B cell (primary cell): Measurements from ENCODE around the gene ATAD3A.

Experiments used
- CTCF ChIP-seq: fragments of 200-600 bp; IDR thresholded peaks from one replicate; pipeline ENCODE4 v1.8.0; 2022; ENCODE audit warnings: antibody characterized with exemption, mild to moderate bottlenecking
- EZH2 ChIP-seq: IDR thresholded peaks from 2 replicates; pipeline ENCODE4 v1.6.1; 2012; ENCODE audit warnings: borderline replicate concordance, low read depth, mild to moderate bottlenecking, moderate library complexity, low read length; ENCODE audit not compliant: insufficient read depth, poor library complexity, severe bottlenecking

DNA sequence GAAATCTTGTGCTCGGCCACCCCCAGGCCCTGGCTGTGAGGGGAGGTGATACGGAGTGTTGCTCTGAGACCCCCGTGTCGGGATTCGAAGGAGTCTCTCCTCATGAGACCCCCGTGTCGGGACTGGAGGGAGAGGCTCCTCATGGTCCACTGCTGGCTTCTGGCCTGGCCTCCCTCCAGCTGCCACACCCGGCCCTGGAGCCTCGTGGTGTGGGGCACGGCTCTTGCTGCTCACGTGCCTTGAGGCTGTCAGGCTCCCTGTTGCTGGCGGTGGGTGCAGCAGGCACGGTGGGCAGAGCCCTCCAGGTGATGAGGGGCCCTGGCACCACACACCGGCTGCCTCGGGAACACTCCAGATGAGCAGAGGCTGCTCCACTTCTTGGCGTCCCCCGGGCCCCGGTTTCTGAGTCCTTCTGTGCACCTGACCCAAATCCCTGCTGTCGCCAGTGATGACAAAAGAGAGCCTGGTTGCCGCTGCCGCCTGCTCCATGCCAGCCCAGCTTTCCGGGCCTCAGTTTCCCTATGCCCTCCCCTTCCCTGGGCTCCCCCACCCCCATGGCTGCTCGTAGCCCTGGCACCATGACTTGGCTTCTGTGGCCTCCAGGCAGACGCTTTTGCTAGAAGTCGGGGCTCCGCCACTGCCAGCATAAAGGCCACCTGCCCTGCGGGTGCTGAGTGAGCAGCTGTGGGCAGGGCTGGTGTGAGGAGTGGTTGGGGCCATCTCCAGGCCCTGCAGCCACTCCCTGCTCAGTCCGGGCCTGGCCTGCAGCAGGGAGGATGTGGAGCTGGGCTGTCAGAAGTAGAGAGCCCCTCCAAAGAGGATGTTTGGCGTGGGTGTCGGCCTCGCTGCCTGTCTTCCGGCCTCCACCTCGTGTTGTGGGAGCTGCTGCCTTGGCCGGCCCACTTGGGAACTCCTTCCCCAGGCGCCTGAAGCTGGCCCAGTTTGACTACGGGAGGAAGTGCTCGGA is 16.6 kb downstream of the ATAD3A start:
- TF ChIP-seq CTCF (no peak), EZH2 (no peak)
